ENCODE data around the gene LLGL1. TPM values are rescaled to one million over a fixed set of nuclear protein-coding genes. Genes with fewer than 3 reads are reported as not detected.

LLGL1 gene
- total RNA-seq, 1 donor from 2014 or later: 99.3 TPM

GRCh38 chr17:18291718-18292540 is 66.5 kb downstream of the LLGL1 start:
- no peak for TF ChIP-seq CTCF (conservative IDR thresholded peaks at IDR 0.05)
- Mint-ChIP-seq H3K4me1 (no peaks in the 10 kb centered on the region), H3K27me3 (ENCODE audit: low read depth) (no peaks in the 10 kb centered on the region), H3K9me3 (no peaks in the 10 kb centered on the region), H3K27ac (ENCODE audit: unreplicated experiment) (no peak overlapping the region), H3K4me3 (no peak overlapping the region), H3K36me3 (ENCODE audit: low read depth) (peaks cover 19% of the 10 kb centered on the region)
- DNase-seq (ENCODE audit: low read depth, low spot score): no peak

Other genes starting within 250 kb of the LLGL1 start
- gene ATPAF2, start 186.5 kb upstream of the LLGL1 start, total RNA-seq: 20.3 and 23.1 TPM in 2 replicates
- 11.8 and 12.2 TPM in 2 replicates for gene GID4, start 186.2 kb upstream of the LLGL1 start, total RNA-seq
- gene DRG2, start 137.7 kb upstream of the LLGL1 start, total RNA-seq: 40.3 and 41.5 TPM in 2 replicates
- 1.3 and 1.6 TPM in 2 replicates for gene MYO15A, start 116.9 kb upstream of the LLGL1 start, total RNA-seq
- gene ALKBH5, start 41.8 kb upstream of the LLGL1 start, total RNA-seq: 104 and 109 TPM in 2 replicates
- gene FLII, start 33.1 kb downstream of the LLGL1 start, total RNA-seq: 181 and 183 TPM in 2 replicates
- gene MIEF2, start 35.0 kb downstream of the LLGL1 start, total RNA-seq: 8.8 and 12.2 TPM in 2 replicates
- gene TOP3A, start 89.4 kb downstream of the LLGL1 start, total RNA-seq: 98.5 and 107 TPM in 2 replicates
- 20.2 and 20.8 TPM in 2 replicates for gene SMCR8, start 89.7 kb downstream of the LLGL1 start, total RNA-seq
- gene SHMT1, start 137.9 kb downstream of the LLGL1 start, total RNA-seq: 43.9 and 44.6 TPM in 2 replicates
- not detected in 2 replicates for gene EVPLL, start 152.1 kb downstream of the LLGL1 start, total RNA-seq

Data from neural crest cell (in vitro differentiated cells).